ENCODE measurements around the gene TPI1.

The TPI1 gene

DNA sequence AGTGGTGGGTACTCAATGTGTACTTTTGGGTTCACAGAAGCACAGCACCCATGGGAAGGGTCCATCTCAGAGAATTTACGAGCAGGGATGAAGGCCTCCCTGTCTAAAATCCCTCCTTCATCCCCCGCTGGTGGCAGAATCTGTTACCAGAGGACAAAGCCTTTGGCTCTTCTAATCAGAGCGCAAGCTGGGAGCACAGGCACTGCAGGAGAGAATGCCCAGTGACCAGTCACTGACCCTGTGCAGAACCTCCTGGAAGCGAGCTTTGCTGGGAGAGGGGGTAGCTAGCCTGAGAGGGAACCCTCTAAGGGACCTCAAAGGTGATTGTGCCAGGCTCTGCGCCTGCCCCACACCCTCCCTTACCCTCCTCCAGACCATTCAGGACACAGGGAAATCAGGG lies 47.2 kb upstream of the TPI1 start:
- H3K27me3 ChIP-seq (ENCODE audit: insufficient read depth, low read length, poor library complexity) = peaks cover 2% of the 10 kb centered on the region
- no peaks in the 10 kb centered on the region for H3K79me1 ChIP-seq (ENCODE audit: low read length)
- no peak overlapping the region for H3K9ac ChIP-seq (ENCODE audit: low read length)
- H3K4me3 ChIP-seq (ENCODE audit: low read length) = no peak overlapping the region
- no peak overlapping the region for H3K4me2 ChIP-seq (ENCODE audit: low read length)
- no peak overlapping the region for H2BK120ac ChIP-seq (ENCODE audit: low read depth, low read length)
- H2BK5ac ChIP-seq (ENCODE audit: low read length) = no peak overlapping the region
- H4K5ac ChIP-seq (ENCODE audit: low read length) = no peak overlapping the region
- no peaks in the 10 kb centered on the region for H3K79me2 ChIP-seq (ENCODE audit: control insufficient read depth, insufficient read depth, low read length)
- H3K23ac ChIP-seq (ENCODE audit: low read length) = peak overlapping the region; percentile 33
- H2BK15ac ChIP-seq (replicated peaks; ENCODE audit: low read depth) = no peak overlapping the region
- no peak overlapping the region for H2AK5ac ChIP-seq (ENCODE audit: low read length)
- no peak for DNase-seq
- peaks cover 9% of the 10 kb centered on the region for H3K4me1 ChIP-seq (ENCODE audit: control insufficient read depth, low read depth, low read length)
- no peak overlapping the region for H3K4ac ChIP-seq (ENCODE audit: low read depth, low read length)
- no peak overlapping the region for H3K27ac ChIP-seq (ENCODE audit: low read depth, low read length)
- no peak overlapping the region for H4K8ac ChIP-seq (ENCODE audit: low read depth, low read length)
- no peaks in the 10 kb centered on the region for H3K36me3 ChIP-seq (ENCODE audit: control insufficient read depth, insufficient read depth, low read length)
- no CpG with 5 or more reads among the region's 5 CpGs for WGBS (ENCODE audit: extremely low coverage, insufficient coverage, low lambda C conversion rate)
- no peak overlapping the region for H3K56ac ChIP-seq (ENCODE audit: low read length)
- no peak overlapping the region for H3K18ac ChIP-seq (ENCODE audit: low read length)

- H3K27ac ChIP-seq (ENCODE audit: low read depth, low read length) = no peak within 1 kb of the TSS
- no peak within 1 kb of the TSS for H3K23ac ChIP-seq (ENCODE audit: low read length)
- peak within 1 kb of the TSS; percentile 40 for H3K18ac ChIP-seq (ENCODE audit: low read length)
- no peaks in the 10 kb centered on the region for H3K79me2 ChIP-seq (ENCODE audit: control insufficient read depth, insufficient read depth, low read length)
- peak within 1 kb of the TSS; percentile 71 for H3K9ac ChIP-seq (ENCODE audit: low read length)
- H3K4ac ChIP-seq (ENCODE audit: low read depth, low read length) = no peak within 1 kb of the TSS
- peaks cover 9% of the 10 kb centered on the region for H3K4me1 ChIP-seq (ENCODE audit: control insufficient read depth, low read depth, low read length)
- H2BK120ac ChIP-seq (ENCODE audit: low read depth, low read length) = no peak within 1 kb of the TSS
- peak; percentile 84 for DNase-seq
- H2BK5ac ChIP-seq (ENCODE audit: low read length) = no peak within 1 kb of the TSS
- peak within 1 kb of the TSS; percentile 41 for H3K4me3 ChIP-seq (ENCODE audit: low read length)
- peak within 1 kb of the TSS; percentile 84 for H3K56ac ChIP-seq (ENCODE audit: low read length)
- H4K8ac ChIP-seq (ENCODE audit: low read depth, low read length) = no peak within 1 kb of the TSS
- peaks cover 2% of the 10 kb centered on the region for H3K27me3 ChIP-seq (ENCODE audit: insufficient read depth, low read length, poor library complexity)
- H2AK5ac ChIP-seq (ENCODE audit: low read length) = no peak within 1 kb of the TSS
- no CpG with 5 or more reads among the region's 28 CpGs for WGBS (ENCODE audit: extremely low coverage, insufficient coverage, low lambda C conversion rate)
- no peaks in the 10 kb centered on the region for H3K79me1 ChIP-seq (ENCODE audit: low read length)
- peak within 1 kb of the TSS; percentile 85 for H3K4me2 ChIP-seq (ENCODE audit: low read length)
- no peak within 1 kb of the TSS for H2BK15ac ChIP-seq (replicated peaks; ENCODE audit: low read depth)
- no peak within 1 kb of the TSS for H4K5ac ChIP-seq (ENCODE audit: low read length)
- no peaks in the 10 kb centered on the region for H3K36me3 ChIP-seq (ENCODE audit: control insufficient read depth, insufficient read depth, low read length)
Observed at GRCh38 chr12:6821591-6822425, 45.5 kb upstream of the TPI1 start, which contains the start of gene GPR162. Gene GPR162 (plus strand): TSS chr12:6821821. CDS start chr12:6823899, 2,078 bp downstream.

- no peak overlapping the region for H3K27ac ChIP-seq (ENCODE audit: low read depth, low read length)
- no peak overlapping the region for H3K23ac ChIP-seq (ENCODE audit: low read length)
- no peak overlapping the region for H3K18ac ChIP-seq (ENCODE audit: low read length)
- H3K79me2 ChIP-seq (ENCODE audit: control insufficient read depth, insufficient read depth, low read length) = no peaks in the 10 kb centered on the region
- H2BK15ac ChIP-seq (replicated peaks; ENCODE audit: low read depth) = no peak overlapping the region
- H4K5ac ChIP-seq (ENCODE audit: low read length) = no peak overlapping the region
- peaks cover 9% of the 10 kb centered on the region for H3K4me1 ChIP-seq (ENCODE audit: control insufficient read depth, low read depth, low read length)
- no peak overlapping the region for H2AK5ac ChIP-seq (ENCODE audit: low read length)
- H3K27me3 ChIP-seq (ENCODE audit: insufficient read depth, low read length, poor library complexity) = peaks cover 2% of the 10 kb centered on the region
- no CpG with 5 or more reads among the region's 7 CpGs for WGBS (ENCODE audit: extremely low coverage, insufficient coverage, low lambda C conversion rate)
- DNase-seq = peak; percentile 18
- no peak overlapping the region for H3K9ac ChIP-seq (ENCODE audit: low read length)
- no peak overlapping the region for H2BK5ac ChIP-seq (ENCODE audit: low read length)
- no peak overlapping the region for H4K8ac ChIP-seq (ENCODE audit: low read depth, low read length)
- no peak overlapping the region for H3K4me3 ChIP-seq (ENCODE audit: low read length)
- H3K4ac ChIP-seq (ENCODE audit: low read depth, low read length) = no peak overlapping the region
- no peak overlapping the region for H2BK120ac ChIP-seq (ENCODE audit: low read depth, low read length)
- no peaks in the 10 kb centered on the region for H3K79me1 ChIP-seq (ENCODE audit: low read length)
- H3K4me2 ChIP-seq (ENCODE audit: low read length) = peak overlapping the region; percentile 32
- H3K36me3 ChIP-seq (ENCODE audit: control insufficient read depth, insufficient read depth, low read length) = no peaks in the 10 kb centered on the region
- peak overlapping the region; percentile 84 for H3K56ac ChIP-seq (ENCODE audit: low read length)
Observed at GRCh38 chr12:6822426-6823135, 44.8 kb upstream of the TPI1 start.

DNA sequence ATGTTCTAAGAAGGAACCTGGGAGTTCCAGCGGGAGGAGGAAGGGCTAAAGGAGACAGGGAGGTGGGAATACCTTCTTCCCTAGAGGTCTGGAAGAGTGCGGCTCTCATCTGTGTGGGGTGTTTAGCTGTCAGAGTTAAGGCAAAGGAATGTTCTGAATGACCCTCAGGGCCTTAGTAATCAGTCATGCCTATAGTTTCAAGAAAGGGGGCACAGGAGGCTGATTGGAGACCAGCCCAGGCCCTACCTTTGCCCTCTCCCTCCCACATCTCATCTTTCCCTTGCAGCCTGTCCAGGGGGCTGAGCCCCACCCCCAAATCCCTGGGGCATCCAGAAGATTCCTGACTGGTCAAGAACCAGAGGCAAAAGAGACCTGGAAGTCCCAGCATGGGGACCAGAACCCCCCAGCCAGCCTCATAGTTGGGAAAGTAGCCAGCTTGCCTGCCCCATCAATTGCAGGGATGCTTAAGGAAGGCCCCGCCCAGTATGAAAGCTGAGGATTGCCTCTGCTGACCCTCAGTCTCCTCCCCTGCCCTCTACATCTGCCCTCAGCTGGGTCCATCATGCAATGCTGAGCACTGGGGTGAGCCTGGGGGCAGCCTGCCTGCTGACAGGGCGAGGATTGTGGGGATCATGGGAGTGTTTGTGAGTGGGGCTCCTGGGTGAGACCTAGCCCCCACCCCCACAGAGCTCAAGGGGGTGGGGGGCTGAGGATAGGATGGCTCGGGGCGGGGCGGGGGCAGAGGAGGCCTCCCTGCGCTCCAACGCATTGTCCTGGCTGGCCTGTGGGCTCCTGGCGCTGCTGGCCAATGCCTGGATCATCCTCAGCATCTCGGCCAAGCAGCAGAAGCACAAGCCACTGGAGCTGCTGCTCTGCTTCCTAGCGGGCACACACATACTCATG lies 43.9 kb upstream of the TPI1 start:
- Histone ChIP-seq H3K4me2 (ENCODE audit: low read length) (no peak overlapping the region), H3K4me3 (ENCODE audit: low read length) (no peak overlapping the region), H3K4me1 (ENCODE audit: control insufficient read depth, low read depth, low read length) (peaks cover 9% of the 10 kb centered on the region), H3K4ac (ENCODE audit: low read depth, low read length) (no peak overlapping the region), H3K27me3 (ENCODE audit: insufficient read depth, low read length, poor library complexity) (peaks cover 2% of the 10 kb centered on the region), H3K9ac (ENCODE audit: low read length) (no peak overlapping the region), H3K79me1 (ENCODE audit: low read length) (no peaks in the 10 kb centered on the region), H3K36me3 (ENCODE audit: control insufficient read depth, insufficient read depth, low read length) (no peaks in the 10 kb centered on the region), H4K8ac (ENCODE audit: low read depth, low read length) (no peak overlapping the region), H3K27ac (ENCODE audit: low read depth, low read length) (no peak overlapping the region), H2BK120ac (ENCODE audit: low read depth, low read length) (no peak overlapping the region), H4K5ac (ENCODE audit: low read length) (no peak overlapping the region), H2BK5ac (ENCODE audit: low read length) (no peak overlapping the region), H3K23ac (ENCODE audit: low read length) (no peak overlapping the region), H3K79me2 (ENCODE audit: control insufficient read depth, insufficient read depth, low read length) (peaks cover under 1% of the 10 kb centered on the region), H2AK5ac (ENCODE audit: low read length) (no peak overlapping the region), H3K18ac (ENCODE audit: low read length) (no peak overlapping the region), H3K56ac (ENCODE audit: low read length) (no peak overlapping the region), H2BK15ac (replicated peaks; ENCODE audit: low read depth) (no peak overlapping the region)
- no CpG with 5 or more reads among the region's 12 CpGs for WGBS (ENCODE audit: extremely low coverage, insufficient coverage, low lambda C conversion rate)
- DNase-seq = peak; percentile 68

GRCh38 chr12:6824085-6824775 lies 43.1 kb upstream of the TPI1 start:
- Histone ChIP-seq H3K9ac (ENCODE audit: low read length) (no peak overlapping the region), H3K79me2 (ENCODE audit: control insufficient read depth, insufficient read depth, low read length) (peaks cover 4% of the 10 kb centered on the region), H3K4me3 (ENCODE audit: low read length) (no peak overlapping the region), H3K56ac (ENCODE audit: low read length) (no peak overlapping the region), H3K23ac (ENCODE audit: low read length) (no peak overlapping the region), H2BK120ac (ENCODE audit: low read depth, low read length) (no peak overlapping the region), H3K4me1 (ENCODE audit: control insufficient read depth, low read depth, low read length) (peaks cover 9% of the 10 kb centered on the region), H3K27ac (ENCODE audit: low read depth, low read length) (no peak overlapping the region), H3K36me3 (ENCODE audit: control insufficient read depth, insufficient read depth, low read length) (no peaks in the 10 kb centered on the region), H4K8ac (ENCODE audit: low read depth, low read length) (no peak overlapping the region), H3K4me2 (ENCODE audit: low read length) (no peak overlapping the region), H2BK5ac (ENCODE audit: low read length) (no peak overlapping the region), H3K27me3 (ENCODE audit: insufficient read depth, low read length, poor library complexity) (peaks cover 2% of the 10 kb centered on the region), H3K18ac (ENCODE audit: low read length) (no peak overlapping the region), H3K4ac (ENCODE audit: low read depth, low read length) (no peak overlapping the region), H4K5ac (ENCODE audit: low read length) (no peak overlapping the region), H2AK5ac (ENCODE audit: low read length) (no peak overlapping the region), H2BK15ac (replicated peaks; ENCODE audit: low read depth) (no peak overlapping the region), H3K79me1 (ENCODE audit: low read length) (peaks cover 2% of the 10 kb centered on the region)
- WGBS (ENCODE audit: extremely low coverage, insufficient coverage, low lambda C conversion rate) = no CpG with 5 or more reads among the region's 37 CpGs
- no peak for DNase-seq
